GM23248 (cell line): ENCODE data around the gene UMODL1. TPM values are rescaled to one million over a fixed set of nuclear protein-coding genes. Genes with fewer than 3 reads are reported as not detected.

Source experiments
- DNase-seq: peaks from one replicate; pipeline ENCODE4 v3.0.0-alpha.2; 2015
- H2AFZ ChIP-seq: fragments of 200-600 bp; sonication (generic); 2 replicates; pipeline ENCODE4 v1.6.1; 2016; ENCODE audit warnings: antibody characterized with exemption
- H3F3A ChIP-seq: fragments of 200-600 bp; sonication (generic); 2 replicates; pipeline ENCODE4 v1.6.1; 2016; ENCODE audit warnings: mild to moderate bottlenecking, antibody characterized with exemption, mixed run types; ENCODE audit not compliant: insufficient read depth
- H3K27ac ChIP-seq: fragments of 200-600 bp; sonication (generic); 2 replicates; pipeline ENCODE4 v1.5.1; 2016; ENCODE audit warnings: mild to moderate bottlenecking
- H3K27me3 ChIP-seq: fragments of 200-600 bp; sonication (generic); replicated peaks from 2 replicates; pipeline ENCODE4 v1.6.1; 2016; ENCODE audit warnings: mild to moderate bottlenecking; ENCODE audit not compliant: insufficient read depth
- H3K36me3 ChIP-seq: fragments of 200-600 bp; sonication (generic); 2 replicates; pipeline ENCODE4 v1.6.1; 2016; ENCODE audit warnings: low read depth, mild to moderate bottlenecking
- H3K4me1 ChIP-seq: fragments of 200-600 bp; sonication (generic); 2 replicates; pipeline ENCODE4 v1.6.1; 2016; ENCODE audit warnings: mild to moderate bottlenecking; ENCODE audit not compliant: insufficient read depth
- H3K4me2 ChIP-seq: fragments of 200-600 bp; sonication (generic); one replicate; pipeline ENCODE4 v1.6.1; 2016; ENCODE audit warnings: mild to moderate bottlenecking; ENCODE audit not compliant: unreplicated experiment
- H3K4me3 ChIP-seq: fragments of 200-600 bp; sonication (generic); 2 replicates; pipeline ENCODE4 v1.5.1; 2016; ENCODE audit warnings: mild to moderate bottlenecking
- H3K79me2 ChIP-seq: fragments of 200-600 bp; sonication (generic); 2 replicates; pipeline ENCODE4 v1.6.1; 2016; ENCODE audit warnings: mild to moderate bottlenecking; ENCODE audit not compliant: insufficient read depth
- H3K9ac ChIP-seq: fragments of 200-600 bp; sonication (generic); 2 replicates; pipeline ENCODE4 v1.6.1; 2016; ENCODE audit warnings: mild to moderate bottlenecking
- H3K9me2 ChIP-seq: fragments of 200-600 bp; sonication (generic); 2 replicates; pipeline ENCODE4 v1.6.1; 2016; ENCODE audit warnings: mixed run types, mild to moderate bottlenecking, moderate library complexity; ENCODE audit not compliant: insufficient read depth
- H3K9me3 ChIP-seq: fragments of 200-600 bp; sonication (generic); one replicate; pipeline ENCODE4 v1.6.1; 2017; ENCODE audit warnings: low read depth
- H4K20me1 ChIP-seq: fragments of 200-600 bp; sonication (generic); 2 replicates; pipeline ENCODE4 v1.6.0; 2016; ENCODE audit not compliant: insufficient read depth
- EZH2 ChIP-seq: fragments of 200-600 bp; sonication (generic); IDR thresholded peaks from 2 replicates; pipeline ENCODE4 v1.6.1; 2018; ENCODE audit warnings: antibody characterized with exemption, mild to moderate bottlenecking; ENCODE audit not compliant: insufficient read depth, poor library complexity, severe bottlenecking
- EZH2phosphoT487 ChIP-seq: fragments of 200-600 bp; sonication (generic); IDR thresholded peaks from 2 replicates; pipeline ENCODE4 v1.6.1; 2018; ENCODE audit warnings: antibody characterized with exemption, moderate library complexity, mild to moderate bottlenecking, low read depth; ENCODE audit not compliant: insufficient read depth
- WGBS, 2 experiments: methylation state at CpG; one replicate each; pipeline ENCODE4 v1.1.6; 2015 to 2017; ENCODE audit warnings: low lambda C conversion rate in 2 of 2, low coverage in 1 of 2; ENCODE audit errors: missing lambda C conversion rate in 2 of 2; 5-methylcytosine and 5-hydroxymethylcytosine counted together
- in situ Hi-C: fragments of 300-500 bp; cut with MboI; formaldehyde crosslinking; loops from 2 replicates; pipeline ENCODE4 v1.15.0; 2020
- polyA plus RNA-seq: library from polyadenylated mRNA; unstranded; fragments of >200 nt; fragmentation: Nextera tagmentation; extraction: Ambion mirVana; gene quantifications from 2 replicates; pipeline ENCODE4 v1.2.1, GENCODE V29; 2016
- total RNA-seq: library from RNA; depleted of rRNA; stranded (reverse); fragments of >200 nt; shearing (Covaris generic); gene quantifications from 2 replicates; pipeline ENCODE4 v1.2.3, GENCODE V29; 2014; rRNA removed

Gene UMODL1
- total and polyA plus RNA-seq, 2 experiments from 2014 or later = not detected

DNA sequence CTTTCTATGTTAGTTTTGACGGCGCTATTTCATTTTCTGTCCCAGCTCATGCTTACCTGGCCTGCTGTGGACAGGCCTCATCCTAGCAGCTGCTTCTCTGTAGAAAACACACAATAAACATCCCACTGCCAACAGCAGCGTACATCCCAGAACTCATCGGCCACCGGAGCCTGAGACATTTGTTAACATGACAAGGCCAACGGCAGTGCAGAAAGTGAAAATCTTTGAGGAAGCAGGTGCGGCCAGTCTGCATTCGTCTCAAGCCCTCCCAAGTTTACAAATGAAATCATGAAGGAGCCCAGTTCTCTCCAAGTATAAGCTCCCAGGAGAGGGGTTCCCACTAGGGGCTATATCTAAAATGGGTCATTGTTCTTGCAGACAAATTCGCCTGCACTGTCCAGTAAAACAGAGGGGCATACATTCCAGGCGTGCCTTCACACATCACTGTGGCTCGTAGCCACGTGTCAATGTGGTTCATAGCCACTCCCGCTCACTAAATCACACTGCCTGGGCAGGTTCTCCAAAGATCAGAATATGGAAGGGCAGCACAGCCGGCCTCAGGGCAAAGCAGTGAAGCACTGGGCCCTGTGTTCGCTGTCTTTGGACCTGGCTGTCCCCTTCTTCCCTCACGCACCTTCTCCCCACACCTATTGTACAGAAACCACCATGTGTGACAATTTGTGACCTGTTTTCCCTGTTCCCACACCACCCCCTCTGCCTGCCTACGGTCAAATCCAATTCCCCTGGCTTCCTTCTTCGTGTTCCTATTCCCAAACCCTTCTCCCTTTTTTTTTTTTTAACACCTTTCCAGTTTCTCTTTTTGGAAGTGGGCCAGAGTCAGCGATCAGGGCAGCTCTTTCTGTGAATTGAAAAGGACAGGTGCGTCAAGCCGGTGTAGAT is 120.8 kb downstream of the UMODL1 start:
- no peaks in the 10 kb centered on the region for H3K9me3 ChIP-seq
- H4K20me1 ChIP-seq = no peaks in the 10 kb centered on the region
- no peaks in the 10 kb centered on the region for H3K27me3 ChIP-seq
- DNase-seq = no peak
- in situ Hi-C loops = no loop called here
- H3K9me2 ChIP-seq = no peaks in the 10 kb centered on the region
- no peak overlapping the region for H3K4me2 ChIP-seq
- H3K27ac ChIP-seq = no peak overlapping the region
- H3K4me1 ChIP-seq = 0 out of 2 replicates have a peak, but pooled peaks cover 8% of the 10 kb centered on the region
- no peak overlapping the region for H2AFZ ChIP-seq
- H3K79me2 ChIP-seq = no peaks in the 10 kb centered on the region
- H3K9ac ChIP-seq = no peak overlapping the region
- 61 to 63% methylated on average over 21 of the region's 21 CpGs for WGBS, 2 experiments
- H3K36me3 ChIP-seq = no peaks in the 10 kb centered on the region
- TF ChIP-seq EZH2 (no peak), EZH2phosphoT487 (no peak)
- H3F3A ChIP-seq = no peaks in the 10 kb centered on the region
- no peak overlapping the region for H3K4me3 ChIP-seq

Other genes starting within 250 kb of the UMODL1 start
- gene PRDM15, start 192.0 kb upstream of the UMODL1 start, total RNA-seq = 2.5 and 4.2 TPM in 2 replicates
- 1.7 and 2.3 TPM in 2 replicates for gene PRDM15, start 192.0 kb upstream of the UMODL1 start, polyA plus RNA-seq
- 11.5 and 12.2 TPM in 2 replicates for gene C2CD2, start 117.3 kb upstream of the UMODL1 start, total RNA-seq
- gene C2CD2, start 117.3 kb upstream of the UMODL1 start, polyA plus RNA-seq = 5.9 and 7.6 TPM in 2 replicates
- gene ZBTB21, start 61.0 kb upstream of the UMODL1 start, total RNA-seq = 10.6 and 10.7 TPM in 2 replicates
- 9.1 and 10.7 TPM in 2 replicates for gene ZBTB21, start 61.0 kb upstream of the UMODL1 start, polyA plus RNA-seq
- not detected in 2 replicates for gene ABCG1, start 147.8 kb downstream of the UMODL1 start, total RNA-seq
- 0.08 TPM in 1 of 2 replicates, not detected in the other for gene ABCG1, start 147.8 kb downstream of the UMODL1 start, polyA plus RNA-seq
- not detected in 2 replicates for gene TFF3, start 244.1 kb downstream of the UMODL1 start, total RNA-seq
- gene TFF3, start 244.1 kb downstream of the UMODL1 start, polyA plus RNA-seq = not detected in 2 replicates